ENCODE measurements around the gene TRIM47.

TRIM47 gene, protein sequence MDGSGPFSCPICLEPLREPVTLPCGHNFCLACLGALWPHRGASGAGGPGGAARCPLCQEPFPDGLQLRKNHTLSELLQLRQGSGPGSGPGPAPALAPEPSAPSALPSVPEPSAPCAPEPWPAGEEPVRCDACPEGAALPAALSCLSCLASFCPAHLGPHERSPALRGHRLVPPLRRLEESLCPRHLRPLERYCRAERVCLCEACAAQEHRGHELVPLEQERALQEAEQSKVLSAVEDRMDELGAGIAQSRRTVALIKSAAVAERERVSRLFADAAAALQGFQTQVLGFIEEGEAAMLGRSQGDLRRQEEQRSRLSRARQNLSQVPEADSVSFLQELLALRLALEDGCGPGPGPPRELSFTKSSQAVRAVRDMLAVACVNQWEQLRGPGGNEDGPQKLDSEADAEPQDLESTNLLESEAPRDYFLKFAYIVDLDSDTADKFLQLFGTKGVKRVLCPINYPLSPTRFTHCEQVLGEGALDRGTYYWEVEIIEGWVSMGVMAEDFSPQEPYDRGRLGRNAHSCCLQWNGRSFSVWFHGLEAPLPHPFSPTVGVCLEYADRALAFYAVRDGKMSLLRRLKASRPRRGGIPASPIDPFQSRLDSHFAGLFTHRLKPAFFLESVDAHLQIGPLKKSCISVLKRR

DNA sequence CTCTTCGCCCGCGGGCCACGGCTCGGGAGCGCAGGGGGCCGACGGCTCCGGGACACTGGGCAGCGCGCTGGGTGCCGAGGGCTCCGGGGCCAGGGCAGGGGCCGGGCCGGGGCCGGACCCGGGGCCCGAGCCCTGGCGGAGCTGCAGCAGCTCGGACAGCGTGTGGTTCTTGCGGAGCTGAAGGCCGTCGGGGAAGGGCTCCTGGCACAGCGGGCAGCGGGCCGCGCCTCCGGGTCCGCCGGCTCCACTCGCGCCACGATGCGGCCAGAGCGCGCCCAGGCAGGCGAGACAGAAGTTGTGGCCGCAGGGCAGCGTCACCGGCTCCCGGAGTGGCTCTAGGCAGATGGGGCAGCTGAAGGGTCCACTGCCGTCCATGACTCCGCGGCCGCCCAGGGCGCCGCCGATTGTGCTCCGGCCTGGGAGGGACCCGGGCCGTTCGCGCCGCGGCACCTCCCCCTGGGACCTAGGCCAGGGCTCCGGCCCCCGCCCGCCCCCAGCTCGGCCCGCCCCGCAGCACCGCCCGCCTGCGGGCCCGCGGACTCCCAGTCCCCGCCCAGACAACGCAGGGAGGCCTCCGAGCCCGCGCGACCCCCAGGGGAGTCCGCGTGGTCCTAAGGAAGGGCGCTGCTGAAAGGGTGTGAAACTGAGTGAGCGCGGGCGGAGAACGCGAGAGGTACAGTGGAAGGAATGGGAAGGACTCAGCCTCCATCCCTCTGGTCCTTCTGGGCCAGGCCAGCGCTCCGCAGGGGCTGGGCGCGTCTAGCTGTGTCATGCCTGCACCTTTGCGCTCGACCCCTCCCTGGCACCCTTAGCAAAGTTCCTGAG lies at the start of gene TRIM47:
TSS of gene TRIM47 (minus strand) at position 408 of the 825 bp plus-strand sequence. CDS start at position 375, 33 bp downstream.
- DNase-seq: no peak

DNA sequence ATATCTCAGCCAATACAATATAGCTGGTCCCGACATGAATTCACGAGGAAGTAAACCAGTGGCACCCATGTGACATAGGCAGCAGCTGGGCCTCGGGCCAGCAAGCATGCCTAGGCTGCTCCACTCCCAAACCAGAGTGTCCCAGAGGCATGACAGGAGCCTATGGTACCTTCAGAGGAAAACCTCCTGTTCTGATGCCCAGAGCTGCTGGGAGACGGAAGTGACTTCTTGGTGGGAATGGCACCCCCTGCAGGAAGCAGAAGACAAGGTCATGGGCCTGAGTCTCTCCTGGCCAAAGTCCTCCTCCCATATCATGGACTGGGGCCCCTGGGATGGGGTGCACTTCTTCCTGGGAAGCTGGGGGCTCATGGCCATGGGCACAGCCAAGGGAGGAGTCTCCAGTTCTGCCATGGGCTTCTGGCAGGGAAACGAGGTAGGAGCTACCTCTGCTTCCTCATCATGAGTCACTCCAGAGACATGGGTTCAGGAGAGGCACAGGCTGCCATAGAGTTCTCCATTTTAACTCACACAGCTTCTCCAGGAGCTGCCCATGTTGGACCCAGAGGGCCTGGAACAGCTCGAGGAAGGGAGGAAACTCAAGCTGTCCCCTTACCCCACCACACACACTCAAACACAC lies 49.0 kb upstream of the TRIM47 start:
- DNase-seq: no peak

DNA sequence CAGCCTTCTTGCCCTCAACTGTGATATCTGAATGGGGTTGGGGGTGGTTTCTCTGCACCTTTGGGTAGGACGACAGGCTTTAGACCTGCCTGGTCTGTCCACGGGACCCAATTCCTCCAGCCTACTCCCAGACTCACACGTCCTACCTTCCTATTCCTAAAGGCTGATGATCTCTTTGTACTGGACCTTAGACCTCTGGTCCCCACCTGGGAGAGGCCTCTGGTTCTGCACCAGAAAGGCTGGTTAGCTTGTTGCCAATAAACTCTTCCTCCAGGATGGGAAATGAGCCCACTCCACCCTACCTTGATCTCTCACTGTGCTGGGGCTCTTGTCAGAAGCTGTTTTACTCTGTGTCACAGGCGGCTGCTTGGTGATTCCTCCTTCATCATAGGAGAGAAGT lies 48.1 kb upstream of the TRIM47 start:
- no peak for DNase-seq

DNA sequence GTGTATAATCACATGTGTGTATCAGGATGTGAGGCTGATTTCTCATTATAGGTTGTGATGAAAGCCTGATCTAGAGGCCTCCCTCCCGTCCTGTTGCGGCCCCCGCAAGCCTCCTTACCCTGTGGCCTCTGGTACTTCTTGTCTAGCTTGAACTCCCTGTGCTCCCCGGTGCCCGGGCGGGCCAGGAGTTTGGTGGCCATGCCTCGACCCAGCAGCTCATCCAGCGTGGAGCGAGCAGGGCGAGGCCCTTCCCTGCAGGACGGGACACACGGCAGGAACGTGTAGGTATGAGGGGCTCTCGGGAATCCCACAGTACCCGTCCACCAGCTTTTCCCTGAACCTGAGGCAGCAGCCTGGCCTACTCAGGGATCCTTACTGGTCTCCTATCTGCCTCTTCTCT lies 47.5 kb upstream of the TRIM47 start:
- DNase-seq: no peak

DNA sequence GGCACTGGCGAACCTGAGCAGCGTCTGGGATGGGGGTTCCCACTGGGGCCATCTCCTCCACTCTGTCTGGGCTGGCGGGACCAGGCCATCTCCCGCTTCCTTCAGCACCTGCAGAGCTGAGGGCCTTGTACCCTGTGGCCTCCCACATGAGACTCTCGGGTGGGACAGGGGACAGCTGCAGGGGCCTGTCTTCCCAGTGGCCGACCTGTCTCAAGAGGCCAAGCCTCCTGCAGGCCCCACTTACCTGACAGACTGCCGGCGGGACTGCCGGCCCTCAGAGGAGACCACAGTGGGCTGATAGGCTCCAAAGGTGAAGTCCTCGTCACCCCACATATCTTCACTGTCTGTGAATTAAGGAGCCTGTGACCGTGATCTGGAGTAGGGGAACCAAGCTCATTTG lies 46.7 kb upstream of the TRIM47 start:
- DNase-seq: no peak

DNA sequence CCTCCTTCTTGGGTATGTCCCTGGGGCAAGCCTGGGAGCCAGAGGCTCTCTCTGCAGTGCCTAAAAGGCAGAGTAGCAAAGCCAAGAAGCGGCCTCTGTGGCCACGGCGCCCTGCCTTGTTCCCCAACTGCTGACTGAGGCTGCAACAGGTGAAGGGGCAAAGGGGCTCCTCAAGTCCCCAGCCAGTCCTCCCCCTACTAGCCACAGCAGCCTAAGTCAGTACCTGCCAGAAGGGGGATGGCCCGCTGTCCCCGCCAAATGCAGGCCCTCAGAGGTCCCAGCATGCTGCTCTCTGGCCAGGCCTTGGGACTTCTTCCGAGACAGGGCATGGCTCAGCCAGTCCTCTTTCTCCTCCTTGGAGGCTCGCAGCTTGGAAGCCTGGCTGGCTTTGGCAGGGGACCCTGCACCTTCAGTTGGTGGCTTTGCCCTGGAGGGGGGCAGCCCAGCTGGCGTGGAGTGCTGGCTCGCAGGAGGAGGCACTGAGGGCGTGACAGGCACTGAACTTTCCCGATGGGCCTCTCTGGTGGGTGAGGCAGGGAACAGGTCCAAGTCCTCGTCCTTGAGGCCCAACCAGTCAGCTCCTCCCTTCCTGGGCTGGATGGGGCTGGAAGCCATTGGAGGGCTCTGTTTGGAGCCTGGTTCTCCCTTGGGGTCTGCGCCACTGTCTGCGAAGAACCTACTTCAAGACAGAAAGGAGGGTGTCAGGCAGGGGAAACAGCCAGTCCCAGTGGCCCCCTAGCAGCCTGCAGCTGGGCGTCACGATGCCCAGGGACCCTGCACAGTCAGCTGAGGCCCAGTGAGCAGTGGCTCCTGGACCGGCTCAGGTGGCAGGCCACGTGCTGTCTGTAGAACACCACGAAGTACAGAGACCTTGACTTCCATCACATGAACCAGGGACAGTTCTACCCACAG lies 44.8 kb upstream of the TRIM47 start:
- DNase-seq: no peak

DNA sequence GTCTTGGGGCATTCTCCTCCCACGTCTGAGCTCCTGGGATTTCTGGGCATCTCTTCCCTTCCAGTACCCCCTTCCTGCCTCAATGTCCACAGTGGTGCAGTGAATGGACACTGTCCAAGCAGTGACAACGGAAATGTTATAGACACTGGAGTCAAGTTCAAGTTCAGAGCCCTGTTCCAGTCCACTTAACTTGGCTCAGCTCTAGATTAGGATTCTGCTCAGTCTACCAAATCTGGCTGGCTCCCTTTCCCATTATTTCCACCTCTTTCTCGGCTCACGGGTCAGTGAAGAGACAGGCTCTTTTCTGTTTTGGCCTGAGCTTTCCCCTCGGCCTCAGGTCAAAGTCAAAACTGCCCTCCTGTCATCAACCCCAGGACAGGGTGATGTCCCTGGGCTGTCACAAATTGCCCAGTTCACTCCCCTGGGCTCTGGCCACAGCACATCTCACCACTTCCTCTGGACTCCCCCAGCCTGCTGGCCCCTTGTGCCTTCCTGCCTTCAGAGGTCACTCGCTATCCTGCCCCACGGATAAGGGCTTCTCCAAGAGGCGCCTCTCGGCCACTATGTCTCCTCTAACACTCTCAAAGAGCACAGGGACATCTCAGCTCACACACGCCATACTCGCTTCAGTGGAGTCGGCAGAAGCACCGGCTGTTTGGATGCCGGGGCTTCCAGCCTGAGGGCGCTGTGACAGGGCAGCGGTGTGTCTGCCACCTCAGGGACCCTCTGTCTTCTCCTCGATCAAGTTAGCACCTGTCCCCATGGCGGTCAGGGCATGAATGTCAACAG lies 44.0 kb upstream of the TRIM47 start:
- no peak for DNase-seq

DNA sequence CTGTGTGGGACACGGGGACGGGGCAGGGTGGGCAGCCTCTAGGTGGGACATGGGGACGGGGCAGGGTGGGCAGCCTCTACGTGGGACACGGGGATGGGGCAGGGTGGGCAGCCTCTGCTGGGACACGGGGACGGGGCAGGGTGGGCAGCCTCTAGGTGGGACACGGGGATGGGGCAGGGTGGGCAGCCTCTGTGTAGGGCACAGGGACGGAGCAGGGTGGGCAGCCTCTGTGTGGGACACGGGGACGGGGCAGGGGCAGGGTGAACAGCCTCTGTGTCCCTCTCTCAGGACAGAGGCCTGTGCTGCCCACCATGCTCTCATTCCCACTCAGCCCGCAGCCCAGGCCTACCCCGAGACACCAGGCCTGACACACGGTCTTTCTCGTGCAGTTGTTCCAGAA lies 43.2 kb upstream of the TRIM47 start:
- DNase-seq: no peak

DNA sequence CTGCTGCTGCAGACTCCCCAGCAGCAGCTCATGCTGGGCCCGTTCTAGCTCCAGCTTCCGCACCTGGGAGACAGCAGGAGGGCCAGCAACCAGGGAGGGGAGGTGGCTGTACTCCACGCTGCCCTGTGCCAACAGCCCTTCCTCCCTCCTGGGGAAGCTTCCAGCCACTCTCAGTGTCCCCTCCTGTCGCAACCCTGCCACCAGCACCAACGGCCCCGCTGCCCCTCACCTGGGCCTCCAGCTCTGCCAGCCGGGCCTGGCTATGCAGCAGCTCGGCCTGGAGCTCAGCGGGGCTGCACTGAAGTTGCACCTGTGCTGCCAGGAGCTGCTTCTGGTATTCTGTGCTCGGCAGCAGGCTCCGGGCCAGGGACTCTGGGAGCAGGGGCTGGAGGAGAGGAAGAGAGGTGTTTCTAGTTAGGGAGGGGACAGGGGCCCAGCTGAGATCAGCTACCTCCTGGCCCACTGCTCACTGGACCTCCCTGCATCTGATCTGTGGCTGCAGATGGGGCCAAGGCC lies 41.7 kb upstream of the TRIM47 start:
- DNase-seq: no peak

DNA sequence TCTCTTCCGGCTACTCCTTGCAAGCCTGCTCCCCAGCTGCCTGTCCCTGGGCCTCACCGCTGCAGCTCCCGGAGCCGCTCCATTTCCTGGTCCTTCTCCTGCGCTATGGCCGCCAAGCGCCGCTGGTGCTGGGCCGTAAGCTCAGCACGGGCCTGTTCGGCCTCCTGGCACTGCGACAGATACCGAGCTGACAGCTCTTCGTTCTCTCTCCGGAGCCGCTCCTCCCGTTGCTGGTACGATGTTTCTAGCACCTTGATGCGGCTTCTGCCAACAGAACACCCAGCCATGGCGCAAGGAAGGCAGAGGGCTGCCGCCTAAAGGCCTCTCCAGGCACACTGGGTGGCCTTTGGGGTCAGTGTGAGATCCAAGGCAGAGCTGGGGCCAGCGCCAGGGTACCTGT lies 41.2 kb upstream of the TRIM47 start:
- no peak for DNase-seq

DNA sequence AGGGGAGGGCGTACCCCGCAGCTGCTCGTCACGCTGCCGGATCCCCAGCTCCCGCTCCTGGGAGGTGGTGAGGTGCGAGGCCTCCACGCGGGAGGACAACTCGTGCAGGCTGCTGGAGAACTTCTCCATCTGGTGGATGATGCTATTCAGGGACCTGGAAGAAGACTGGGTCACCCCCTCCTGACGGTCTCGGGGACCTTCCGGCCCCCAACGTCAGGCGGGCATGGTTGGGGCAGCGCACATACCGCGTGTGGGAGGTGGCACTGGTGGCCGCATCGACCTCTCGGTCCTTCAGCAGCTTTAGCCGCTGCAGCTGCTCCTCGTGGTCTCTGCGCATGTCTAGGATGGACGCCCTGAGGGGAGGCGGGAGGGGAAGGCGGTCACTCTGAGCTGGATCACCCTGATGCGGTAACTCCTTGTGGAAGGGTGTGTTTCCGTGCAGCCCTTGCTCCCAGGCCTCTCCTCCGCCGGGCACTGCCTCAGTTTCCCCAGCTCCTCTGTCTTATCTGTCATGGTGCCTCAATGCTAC lies 39.6 kb upstream of the TRIM47 start:
- no peak for DNase-seq

DNA sequence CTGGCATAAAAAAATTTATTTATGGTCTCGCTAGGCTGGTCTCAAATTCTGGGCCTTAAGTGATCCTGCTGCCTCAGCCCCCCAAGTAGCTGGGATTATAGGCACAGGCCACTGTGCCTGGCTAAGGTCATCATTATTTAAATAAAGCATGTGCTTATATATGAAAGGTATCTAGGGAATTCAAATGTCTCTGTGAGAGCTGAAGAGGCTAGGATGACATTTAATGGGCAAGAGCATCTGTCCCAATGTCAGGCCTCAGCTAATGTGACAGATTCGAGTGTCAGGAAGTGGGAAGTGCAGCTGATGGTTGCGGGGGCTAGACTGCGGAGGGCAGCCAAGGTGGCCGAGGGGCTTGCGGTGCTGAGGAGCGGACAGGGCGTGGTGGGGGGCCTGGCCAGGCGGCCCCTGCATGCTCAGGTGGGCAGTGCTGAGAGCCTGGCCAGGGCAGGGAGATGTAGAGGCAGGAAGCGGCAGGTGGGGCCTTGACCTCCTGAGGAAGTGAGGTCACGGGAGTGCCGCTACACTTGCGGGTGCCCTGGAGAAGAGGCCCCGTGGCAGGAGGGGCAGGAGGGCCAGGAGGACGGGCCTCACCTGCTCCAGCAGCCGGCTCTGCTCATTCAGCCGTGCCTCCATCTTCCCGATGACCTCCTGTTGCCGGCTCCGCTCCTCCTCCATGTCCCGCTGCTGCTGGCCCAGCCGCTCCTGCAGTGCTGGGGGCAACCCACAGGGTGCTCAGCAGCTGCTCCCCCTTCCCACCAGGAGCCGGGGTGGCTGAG lies 38.9 kb upstream of the TRIM47 start:
- DNase-seq: no peak

DNA sequence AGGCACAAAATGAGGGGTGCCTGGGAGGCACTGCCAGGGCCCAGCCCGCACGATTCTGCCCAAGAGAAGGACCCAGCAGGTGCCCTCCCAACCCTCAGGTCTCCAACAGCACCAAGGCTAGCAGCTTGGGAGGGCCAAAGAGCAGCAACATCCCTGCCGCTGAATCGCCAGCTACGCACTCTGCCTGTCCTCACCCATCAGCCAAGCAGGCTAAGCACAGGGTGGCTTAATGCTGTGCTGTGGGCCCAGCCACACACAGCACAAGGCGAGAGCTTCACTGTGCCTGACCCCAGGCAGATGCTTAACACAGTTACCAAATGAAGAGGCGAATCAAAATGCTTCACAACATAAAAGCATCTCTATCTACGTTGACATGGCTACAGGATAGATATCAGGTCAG lies 36.9 kb upstream of the TRIM47 start:
- DNase-seq: no peak

DNA sequence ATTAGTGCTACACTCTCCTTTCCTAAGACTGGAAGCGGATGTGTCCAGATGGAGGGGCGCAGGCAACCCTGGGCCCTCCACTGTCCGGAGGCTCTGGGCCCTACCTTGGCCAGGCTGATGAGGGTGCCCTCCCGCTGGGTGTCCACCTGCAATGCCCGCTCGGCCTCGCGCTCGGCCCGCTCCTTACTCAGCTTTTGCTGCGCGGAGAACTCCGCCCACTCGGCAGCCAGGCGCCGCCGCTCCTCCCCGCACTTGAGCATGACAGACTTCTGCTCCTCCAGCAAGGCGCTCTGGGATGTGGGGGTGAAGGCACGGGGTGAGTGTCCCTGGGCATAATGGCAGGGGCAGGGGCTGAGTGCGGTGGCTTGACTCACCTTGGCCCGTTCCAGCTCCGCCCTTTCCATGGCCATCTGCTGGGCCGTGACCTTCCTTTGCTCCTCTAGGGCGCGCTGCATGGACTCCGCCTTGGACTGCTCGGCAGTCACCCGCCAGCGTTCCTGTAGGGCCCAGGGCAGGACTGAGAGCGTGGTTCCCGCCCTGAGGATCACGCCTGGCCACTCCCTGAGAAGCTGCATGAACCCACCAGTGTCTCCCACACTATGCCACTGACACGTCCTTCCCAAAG lies 36.4 kb upstream of the TRIM47 start:
- no peak for DNase-seq

DNA sequence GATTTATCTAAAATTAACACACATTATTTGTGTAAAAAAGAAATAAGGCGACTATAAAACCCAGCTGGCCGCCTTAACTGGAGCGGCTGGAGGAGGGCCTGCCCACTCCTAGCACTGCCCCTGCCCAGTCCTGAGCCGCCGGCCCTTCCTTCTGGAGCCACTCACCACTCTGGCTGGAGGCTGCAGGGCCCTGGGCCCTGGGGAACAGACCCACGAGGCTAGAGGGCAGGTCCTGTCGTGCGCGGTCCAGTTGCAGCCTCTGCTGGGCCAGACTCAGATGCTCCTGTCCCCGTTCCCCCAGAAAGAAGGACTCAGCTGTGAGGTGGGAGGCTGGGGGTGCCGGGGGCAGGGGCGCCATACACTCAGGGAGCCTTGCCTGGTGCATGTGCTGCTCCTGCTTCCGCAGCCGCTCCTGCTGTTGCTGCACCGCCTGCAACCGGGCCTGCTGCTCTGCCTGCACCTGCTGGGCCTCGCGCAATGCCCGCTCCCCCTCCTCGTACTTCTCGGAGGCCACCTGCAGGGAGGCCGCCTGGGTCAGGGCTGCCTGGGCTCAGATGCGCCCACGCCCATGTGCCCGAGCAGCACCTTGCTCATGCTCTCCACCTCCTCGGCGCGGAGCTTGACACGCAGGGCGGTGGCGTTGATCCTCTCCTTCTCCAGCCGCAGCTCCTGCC lies 35.3 kb upstream of the TRIM47 start:
- DNase-seq: no peak

DNA sequence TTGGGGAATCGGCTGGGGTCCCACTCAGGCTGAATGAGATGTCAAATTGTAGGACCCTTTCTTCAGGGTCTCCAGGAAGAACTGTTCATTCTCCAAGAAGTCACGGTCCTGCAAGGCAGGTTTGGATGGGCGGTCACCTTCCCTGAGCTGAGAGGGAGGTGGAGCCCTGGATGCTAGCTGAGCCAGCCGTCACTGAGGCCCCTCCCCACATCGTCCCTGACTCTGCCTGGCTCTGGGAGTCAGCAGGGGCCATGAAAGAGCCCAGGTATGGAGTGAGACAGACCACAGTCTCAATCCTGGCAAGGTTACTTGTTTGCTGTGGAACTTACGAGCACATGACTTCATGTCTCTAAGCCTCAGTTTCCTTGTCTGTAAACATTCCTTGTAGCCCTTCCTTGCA lies 32.3 kb upstream of the TRIM47 start:
- no peak for DNase-seq

DNA sequence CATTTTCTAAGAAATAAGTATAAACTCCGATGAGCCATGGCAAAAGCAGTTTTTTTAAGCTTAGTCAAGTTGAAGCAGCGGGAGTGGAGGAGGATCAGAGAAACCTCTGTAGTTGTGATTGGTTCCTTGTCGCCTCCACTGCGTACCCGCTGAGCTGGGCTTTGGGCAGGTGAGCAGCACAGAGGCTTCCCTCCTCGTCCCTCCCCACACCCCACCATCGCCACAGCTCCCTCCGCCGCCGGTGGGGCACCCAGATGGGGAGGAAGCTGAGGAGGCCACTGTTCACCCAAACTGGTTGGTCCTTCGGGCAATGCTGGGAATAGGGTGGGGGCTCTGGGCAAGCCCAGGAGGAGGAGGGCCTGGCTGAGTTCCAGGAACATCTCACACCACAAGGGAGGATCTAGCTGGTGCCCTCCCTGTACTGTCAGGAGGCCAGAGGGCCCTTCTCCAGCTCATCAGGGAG lies 31.5 kb upstream of the TRIM47 start:
- no peak for DNase-seq

DNA sequence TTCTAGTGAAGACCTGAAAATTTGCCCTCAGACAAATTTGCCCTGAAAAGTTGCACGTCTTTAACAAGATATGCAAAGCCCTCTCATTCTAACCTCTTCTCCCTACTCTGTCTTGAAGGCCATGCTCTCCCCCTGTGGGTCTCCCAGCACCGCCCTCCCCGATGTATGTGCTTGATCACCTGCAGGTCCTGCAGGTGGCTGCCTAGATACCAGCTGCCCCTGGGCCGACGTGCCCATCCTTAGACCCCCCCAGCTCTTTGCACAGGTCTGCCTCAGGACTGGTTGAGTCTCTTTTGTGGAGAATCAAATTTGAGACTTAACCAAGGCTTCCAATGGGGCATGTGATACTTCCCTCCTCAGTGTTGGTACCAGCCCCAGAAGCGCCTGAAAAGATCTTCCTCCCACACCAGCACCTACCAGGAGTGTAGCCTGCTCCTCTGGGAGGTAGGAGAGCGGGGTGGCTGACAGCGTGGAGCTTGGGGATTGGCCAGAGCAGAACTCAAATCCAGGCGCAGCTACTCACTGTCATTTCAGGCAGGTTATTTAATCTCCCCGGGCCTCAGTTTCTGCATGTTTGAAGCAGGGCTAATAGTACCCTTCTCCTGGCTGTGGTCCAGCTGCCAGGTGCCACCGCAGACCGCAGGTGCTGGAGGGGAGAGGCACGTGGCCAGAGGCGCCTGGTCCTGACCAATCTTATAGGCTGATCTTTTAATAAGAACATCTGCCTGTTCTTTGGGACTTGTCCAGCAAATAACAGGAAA lies 30.9 kb upstream of the TRIM47 start:
- no peak for DNase-seq
